ENCODE data around the gene RGL2. TPM values are rescaled to one million over a fixed set of nuclear protein-coding genes. Genes with fewer than 3 reads are reported as not detected.

Gene RGL2
- total RNA-seq, 2 experiments from 2014 or later = 19.9 to 21.5 TPM

Small RNA genes lying within 50 kb of the gene (microRNA-seq; reads per million reads assigned to microRNA genes)
- gene MIR6834 (ENCODE audit: borderline replicate concordance) = not detected
- gene MIR6873 (ENCODE audit: borderline replicate concordance) = not detected

Other genes starting within 250 kb of the RGL2 start
- gene HLA-DPA1, start 225.3 kb downstream of the RGL2 start, total RNA-seq = 10 to 100 TPM; 11.5 to 13.3 TPM
- gene HLA-DPB1, start 223.0 kb downstream of the RGL2 start, total RNA-seq = 1 to 10 TPM; 5.2 to 5.4 TPM
- 1 to 10 TPM; 1.9 to 2.0 TPM for gene COL11A2, start 106.5 kb downstream of the RGL2 start, total RNA-seq
- gene RXRB, start 98.3 kb downstream of the RGL2 start, total RNA-seq = 10 to 100 TPM; 41.0 to 45.4 TPM
- 10 to 100 TPM; 33.0 to 41.8 TPM for gene SLC39A7, start 98.1 kb downstream of the RGL2 start, total RNA-seq
- 10 to 100 TPM; 23.4 to 33.2 TPM for gene HSD17B8, start 94.3 kb downstream of the RGL2 start, total RNA-seq
- 10 to 100 TPM; 28.3 to 39.3 TPM for gene RING1, start 90.4 kb downstream of the RGL2 start, total RNA-seq
- 10 to 100 TPM; 35.6 to 45.2 TPM for gene VPS52, start 27.1 kb downstream of the RGL2 start, total RNA-seq
- 1,000 to 10,000 TPM; 2,706 to 4,631 TPM for gene RPS18, start 26.9 kb downstream of the RGL2 start, total RNA-seq
- 1 to 10 TPM; 2.8 to 3.5 TPM for gene B3GALT4, start 21.8 kb downstream of the RGL2 start, total RNA-seq
- 10 to 100 TPM; 63.5 to 69.4 TPM for gene WDR46, start 9.7 kb downstream of the RGL2 start, total RNA-seq
- 10 to 100 TPM; 65.4 to 96.9 TPM for gene PFDN6, start 9.3 kb downstream of the RGL2 start, total RNA-seq
- gene TAPBP, start 15.1 kb upstream of the RGL2 start, total RNA-seq = 100 to 1,000 TPM; 164 to 190 TPM
- gene ZBTB22, start 18.8 kb upstream of the RGL2 start, total RNA-seq = 1 to 10 TPM; 9.0 to 9.9 TPM
- gene DAXX, start 24.0 kb upstream of the RGL2 start, total RNA-seq = 10 to 100 TPM; 66.2 to 75.5 TPM
- 10 to 100 TPM; 86.0 to 89.3 TPM for gene KIFC1, start 92.9 kb upstream of the RGL2 start, total RNA-seq
- 10 to 100 TPM; 24.9 to 28.2 TPM for gene PHF1, start 112.1 kb upstream of the RGL2 start, total RNA-seq
- 100 to 1,000 TPM; 154 to 188 TPM for gene CUTA, start 119.2 kb upstream of the RGL2 start, total RNA-seq
- 10 to 100 TPM; 43.6 to 45.6 TPM for gene SYNGAP1, start 121.1 kb upstream of the RGL2 start, total RNA-seq
- 1 to 10 TPM; 9.3 to 9.5 TPM for gene ZBTB9, start 155.6 kb upstream of the RGL2 start, total RNA-seq

Measured in activated CD4-positive, alpha-beta T cell treated with anti-CD3 and anti-CD28 coated beads for 36 hours (primary cell).